Neural progenitor cell (in vitro differentiated cells): Measurements from ENCODE around the gene RGS14.

ENCODE experiments used
- EZH2 ChIP-seq: fragments of 200-600 bp; sonication (generic); IDR thresholded peaks from 2 replicates; pipeline ENCODE4 v1.6.1; 2017; ENCODE audit warnings: antibody characterized with exemption, mild to moderate bottlenecking, moderate library complexity
- TF ChIP-seq, protein P1 (sequence below): fragments of 200-600 bp; sonication (generic); IDR thresholded peaks from 2 replicates; pipeline ENCODE4 v1.5.1; 2017; ENCODE audit warnings: antibody characterized with exemption, mild to moderate bottlenecking

DNA sequence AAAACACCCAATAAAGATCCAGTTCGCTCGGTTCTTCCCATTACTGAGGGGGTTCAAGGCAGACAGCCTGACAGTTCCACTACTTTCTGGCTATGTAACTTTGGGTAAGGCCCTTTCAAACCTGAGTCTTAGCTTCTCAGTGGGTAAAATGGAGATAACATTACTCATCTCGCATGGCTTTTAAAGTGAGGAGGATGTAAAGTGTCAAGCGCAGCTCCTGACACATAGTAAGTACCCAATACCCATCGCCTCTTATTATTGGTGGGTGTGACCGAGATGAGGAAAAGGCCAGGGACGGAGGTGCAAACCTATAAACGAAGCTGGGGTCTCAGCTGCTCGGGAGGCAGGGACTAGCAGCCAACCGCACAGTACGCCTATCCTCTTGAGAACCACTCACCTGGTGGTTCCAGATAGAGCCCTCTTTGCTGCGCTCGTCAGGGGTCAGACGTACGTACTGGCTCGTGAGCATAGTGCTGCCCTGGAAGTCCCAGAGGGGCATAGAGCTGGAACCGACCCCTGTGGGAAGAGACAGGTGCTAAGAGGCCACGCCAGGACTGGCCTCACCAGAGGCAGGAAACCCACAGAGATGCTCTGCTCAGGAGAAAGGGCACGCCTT is 6.8 kb upstream of the RGS14 start:
- TF ChIP-seq, protein P1, sequence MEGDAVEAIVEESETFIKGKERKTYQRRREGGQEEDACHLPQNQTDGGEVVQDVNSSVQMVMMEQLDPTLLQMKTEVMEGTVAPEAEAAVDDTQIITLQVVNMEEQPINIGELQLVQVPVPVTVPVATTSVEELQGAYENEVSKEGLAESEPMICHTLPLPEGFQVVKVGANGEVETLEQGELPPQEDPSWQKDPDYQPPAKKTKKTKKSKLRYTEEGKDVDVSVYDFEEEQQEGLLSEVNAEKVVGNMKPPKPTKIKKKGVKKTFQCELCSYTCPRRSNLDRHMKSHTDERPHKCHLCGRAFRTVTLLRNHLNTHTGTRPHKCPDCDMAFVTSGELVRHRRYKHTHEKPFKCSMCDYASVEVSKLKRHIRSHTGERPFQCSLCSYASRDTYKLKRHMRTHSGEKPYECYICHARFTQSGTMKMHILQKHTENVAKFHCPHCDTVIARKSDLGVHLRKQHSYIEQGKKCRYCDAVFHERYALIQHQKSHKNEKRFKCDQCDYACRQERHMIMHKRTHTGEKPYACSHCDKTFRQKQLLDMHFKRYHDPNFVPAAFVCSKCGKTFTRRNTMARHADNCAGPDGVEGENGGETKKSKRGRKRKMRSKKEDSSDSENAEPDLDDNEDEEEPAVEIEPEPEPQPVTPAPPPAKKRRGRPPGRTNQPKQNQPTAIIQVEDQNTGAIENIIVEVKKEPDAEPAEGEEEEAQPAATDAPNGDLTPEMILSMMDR = no peak
- no peak for TF ChIP-seq EZH2
